ENCODE results near the gene WEE1.

Gene WEE1

DNA sequence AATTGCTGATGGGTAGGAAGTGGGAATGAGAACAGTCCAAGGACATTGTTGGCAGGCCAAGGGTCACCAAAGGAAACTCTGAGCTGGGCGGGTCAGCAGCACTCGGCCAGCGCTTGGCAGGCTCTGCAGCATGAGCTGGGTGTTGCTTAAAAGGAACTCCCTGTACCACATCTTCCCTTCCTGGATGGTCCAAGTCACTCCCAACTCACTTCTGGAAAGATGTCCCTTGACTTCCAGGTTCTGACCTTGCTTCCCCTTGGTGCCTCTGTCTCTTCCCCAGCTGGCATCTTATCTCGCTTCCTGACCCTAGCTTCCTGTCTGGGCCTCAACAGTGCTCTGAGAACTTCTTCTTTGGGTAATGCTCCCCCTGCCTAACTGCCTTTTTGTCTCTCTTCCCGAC is 65.6 kb downstream of the WEE1 start:
- CTCF ChIA-PET: no interaction called here
- POLR2A ChIA-PET: no interaction called here
- TF ChIP-seq PKNOX1 (IDR thresholded peaks at IDR 0.05): no peak
- TF ChIP-seq FOXK2 (IDR thresholded peaks at IDR 0.05): no peak
- TF ChIP-seq CTBP1 (IDR thresholded peaks at IDR 0.05; ENCODE audit: borderline replicate concordance): no peak
- TF ChIP-seq LEF1 (IDR thresholded peaks at IDR 0.05; ENCODE audit: borderline replicate concordance): no peak
- no peak for TF ChIP-seq FOXM1 (IDR thresholded peaks at IDR 0.05; ENCODE audit: borderline replicate concordance)
- no peak for TF ChIP-seq SUZ12 (IDR thresholded peaks at IDR 0.05)
- TF ChIP-seq L3MBTL2 (conservative IDR thresholded peaks at IDR 0.05): no peak
- TF ChIP-seq ARNT (IDR thresholded peaks at IDR 0.05): no peak
- TF ChIP-seq ZNF384 (IDR thresholded peaks at IDR 0.05): no peak
- TF ChIP-seq NFRKB (IDR thresholded peaks at IDR 0.05): no peak
- TF ChIP-seq BHLHE40 (IDR thresholded peaks at IDR 0.05; ENCODE audit: borderline replicate concordance): no peak
- no peak for TF ChIP-seq ELF4 (IDR thresholded peaks at IDR 0.05)
- TF ChIP-seq HDGF (IDR thresholded peaks at IDR 0.05; ENCODE audit: borderline replicate concordance): no peak
- no peak for TF ChIP-seq FOXA1 (IDR thresholded peaks at IDR 0.05)
- TF ChIP-seq TARDBP (IDR thresholded peaks at IDR 0.05): no peak
- DNase-seq (ENCODE audit: extremely low spot score): no peak

Measured in HEK293T (cell line).